ENCODE data around the gene DLD.

GRCh38 chr7:107889992-107890391, 991 bp upstream of the DLD start:
- TF ChIP-seq ISL1 (CRISPR knock-in tag; IDR thresholded peaks at IDR 0.05) = no peak
- no peak for TF ChIP-seq ZC3H10 (CRISPR knock-in tag; IDR thresholded peaks at IDR 0.05)
- no peak for TF ChIP-seq RARB (CRISPR knock-in tag; IDR thresholded peaks at IDR 0.05)
- no peak for TF ChIP-seq ZNF8 (CRISPR knock-in tag; IDR thresholded peaks at IDR 0.05)
- TF ChIP-seq OSR1 (CRISPR knock-in tag; IDR thresholded peaks at IDR 0.05) = no peak
- TF ChIP-seq ARNTL (CRISPR knock-in tag; IDR thresholded peaks at IDR 0.05; ENCODE audit: borderline replicate concordance, low read depth) = no peak
- TF ChIP-seq PATZ1 (CRISPR knock-in tag; IDR thresholded peaks at IDR 0.05; ENCODE audit: borderline replicate concordance) = no peak
- no peak for TF ChIP-seq ESRRG (CRISPR knock-in tag; IDR thresholded peaks at IDR 0.05)
- TF ChIP-seq POU6F1 (CRISPR knock-in tag; IDR thresholded peaks at IDR 0.05; ENCODE audit: borderline replicate concordance, low read depth) = no peak
- no peak for TF ChIP-seq CREB5 (CRISPR knock-in tag; IDR thresholded peaks at IDR 0.05; ENCODE audit: low read depth)
- TF ChIP-seq ZFP30 (CRISPR knock-in tag; IDR thresholded peaks at IDR 0.05) = no peak
- TF ChIP-seq ZNF565 (CRISPR knock-in tag; conservative IDR thresholded peaks at IDR 0.05; ENCODE audit: low read depth) = no peak
- no peak for TF ChIP-seq ZFP3 (CRISPR knock-in tag; IDR thresholded peaks at IDR 0.05)
